A549 treated with AZD2906 at 1 μM for 4 hours (cell line): ENCODE results near the gene CREB3L4. TPM values are rescaled to one million over a fixed set of nuclear protein-coding genes. Genes with fewer than 3 reads are reported as not detected.

Experiments
- total RNA-seq: library from RNA; stranded (reverse); fragments of 200-300 nt; extraction: Qiagen RNA extraction; gene quantifications from 5 replicates; pipeline ENCODE4 v1.2.3, GENCODE V29; 2022

The CREB3L4 gene
- 9.0 to 10.8 TPM (median 10.0 TPM) in 5 replicates for total RNA-seq

GRCh38 chr1:153967107-153967999, at the start of gene CREB3L4:
TSS of gene CREB3L4 (plus strand) at chr1:153967902. CDS start at chr1:153968526, 624 bp downstream.

GRCh38 chr1:153922972-153923925, 44.5 kb upstream of the CREB3L4 start, which contains the start of gene GATAD2B:
TSS of gene GATAD2B (minus strand) at chr1:153922972. CDS start at chr1:153828347, 94,625 bp downstream.

GRCh38 chr1:153946622-153947241, 21.0 kb upstream of the CREB3L4 start, which contains the start of gene DENND4B:
TSS of gene DENND4B (minus strand) at chr1:153946718. CDS start at chr1:153944374, 2,344 bp downstream.

GRCh38 chr1:153958111-153958960, 9.4 kb upstream of the CREB3L4 start, which contains the start of gene CRTC2:
TSS of gene CRTC2 (minus strand) at chr1:153958612. CDS start at chr1:153958497, 115 bp downstream.

GRCh38 chr1:153963030-153963849, 4.5 kb upstream of the CREB3L4 start, which contains the start of gene SLC39A1:
TSS of gene SLC39A1 (minus strand) at chr1:153963537. CDS start at chr1:153962715, 822 bp downstream.

GRCh38 chr1:153977250-153978240, 9.8 kb downstream of the CREB3L4 start, which contains the start of gene JTB:
TSS of gene JTB (minus strand) at chr1:153977674. CDS start at chr1:153977252, 422 bp downstream.

GRCh38 chr1:153985941-153986761, 18.4 kb downstream of the CREB3L4 start, which contains the start of gene RAB13:
TSS of gene RAB13 (minus strand) at chr1:153986339. CDS start at chr1:153986236, 103 bp downstream.

GRCh38 chr1:153990468-153991150, 22.9 kb downstream of the CREB3L4 start, which contains the start of gene RPS27:
TSS of gene RPS27 (plus strand) at chr1:153990762. CDS start at chr1:153990797, 35 bp downstream.

Other genes with a start within 250 kb of the CREB3L4 start
- gene INTS3, start 239.9 kb upstream of the CREB3L4 start, total RNA-seq: 17.0 to 22.0 TPM (median 20.2 TPM) in 5 replicates
- gene SLC27A3, start 192.5 kb upstream of the CREB3L4 start, total RNA-seq: 1.1 to 2.0 TPM (median 1.5 TPM) in 5 replicates
- gene GATAD2B, start 44.9 kb upstream of the CREB3L4 start, total RNA-seq: 7.4 to 10.2 TPM (median 8.7 TPM) in 5 replicates
- 26.8 to 35.4 TPM (median 31.5 TPM) in 5 replicates for gene DENND4B, start 21.2 kb upstream of the CREB3L4 start, total RNA-seq
- gene CRTC2, start 9.3 kb upstream of the CREB3L4 start, total RNA-seq: 28.3 to 41.0 TPM (median 39.4 TPM) in 5 replicates
- gene SLC39A1, start 4.4 kb upstream of the CREB3L4 start, total RNA-seq: 155 to 163 TPM (median 161 TPM) in 5 replicates
- gene JTB, start 9.8 kb downstream of the CREB3L4 start, total RNA-seq: 103 to 161 TPM (median 144 TPM) in 5 replicates
- 128 to 149 TPM (median 134 TPM) in 5 replicates for gene RAB13, start 18.4 kb downstream of the CREB3L4 start, total RNA-seq
- gene RPS27, start 22.9 kb downstream of the CREB3L4 start, total RNA-seq: 4,364 to 6,762 TPM (median 4,498 TPM) in 5 replicates
- gene NUP210L, start 187.2 kb downstream of the CREB3L4 start, total RNA-seq: not detected in 5 replicates
- 457 to 634 TPM (median 478 TPM) in 5 replicates for gene TPM3, start 224.2 kb downstream of the CREB3L4 start, total RNA-seq
- 0.37 TPM in 1 of 5 replicates, not detected in the others for gene CFAP141, start 238.4 kb downstream of the CREB3L4 start, total RNA-seq